H1 (cell line): ENCODE data around the gene GP1BB. TPM values are rescaled to one million over a fixed set of nuclear protein-coding genes. Genes with fewer than 3 reads are reported as not detected.
A peak's percentile ranks its signal among the peaks of the same experiment; 100 is the strongest.

Experiments used
- CTCF ChIA-PET: fragments of 300-600 bp; sonication (Branson Sonifier 250); formaldehyde crosslinking; loops from one replicate; lab custom pipeline; 2021; ENCODE audit not compliant: partially characterized antibody; lab: Charles Lee
- POLR2A ChIA-PET: fragments of 300-600 bp; sonication (Branson Sonifier 250); formaldehyde crosslinking; loops from one replicate; lab custom pipeline; 2021; ENCODE audit warnings: inconsistent platforms; ENCODE audit not compliant: partially characterized antibody; lab: Charles Lee
- DNase-seq, 2 experiments: peaks; one replicate each; pipeline versions ENCODE4 v3.0.0 to v3.0.0-alpha.2; 2010 to 2022; ENCODE audit warnings: low spot score in 2 of 2, low read depth in 1 of 2, mixed read lengths in 1 of 2
- FAIRE-seq: peaks from 2 replicates; lab custom pipeline; 2011; peaks lifted over from hg19 to GRCh38; lab: Jason Lieb, UNC
- H2AFZ ChIP-seq: 2 replicates; pipeline ENCODE4 v1.8.1; 2012; ENCODE audit warnings: low read length, inconsistent platforms
- H2AK5ac ChIP-seq: 2 replicates; pipeline ENCODE4 v1.6.1; 2013; ENCODE audit warnings: low read depth, low read length
- H2BK120ac ChIP-seq: replicated peaks from 2 replicates; pipeline ENCODE3; 2013; ENCODE audit warnings: low read depth, low read length, inconsistent platforms
- H2BK12ac ChIP-seq: 2 replicates; pipeline ENCODE4 v1.6.1; 2013; ENCODE audit warnings: low read depth, low read length
- H2BK15ac ChIP-seq: 2 replicates; pipeline ENCODE4 v1.6.1; 2013; ENCODE audit warnings: low read length
- H2BK20ac ChIP-seq: 2 replicates; pipeline ENCODE4 v1.6.1; 2013; ENCODE audit warnings: low read length
- H2BK5ac ChIP-seq: 2 replicates; pipeline ENCODE4 v1.6.1; 2013; ENCODE audit warnings: low read depth, low read length
- H3K14ac ChIP-seq: 2 replicates; pipeline ENCODE4 v1.6.1; 2013; ENCODE audit warnings: inconsistent platforms; ENCODE audit not compliant: insufficient read length
- H3K18ac ChIP-seq: 2 replicates; pipeline ENCODE4 v1.6.1; 2013; ENCODE audit warnings: low read length; ENCODE audit errors: extremely low read depth
- H3K23ac ChIP-seq: 2 replicates; pipeline ENCODE4 v1.6.1; 2013; ENCODE audit warnings: inconsistent platforms; ENCODE audit not compliant: insufficient read length
- H3K23me2 ChIP-seq: 2 replicates; pipeline ENCODE4 v1.6.1; 2013; ENCODE audit warnings: low read depth, low read length
- H3K27ac ChIP-seq: 2 replicates; pipeline ENCODE4 v1.6.1; 2011; ENCODE audit warnings: low read depth, low read length, inconsistent platforms
- H3K27me3 ChIP-seq, 4 experiments: replicated peaks in 1 of 4; 1 replicate in 1 of 4; 2 replicates in 3 of 4; pipeline versions ENCODE4 v1.6.1 to v1.8.1; 2011 to 2013; ENCODE audit warnings: low read length in 3 of 4, mild to moderate bottlenecking in 3 of 4, inconsistent platforms in 2 of 4, mixed read lengths in 2 of 4, moderate library complexity in 1 of 4; ENCODE audit not compliant: control insufficient read depth in 3 of 4, insufficient read depth in 3 of 4; ENCODE audit errors: extremely low read depth in 1 of 4
- H3K36me3 ChIP-seq, 4 experiments: 2 replicates each; pipeline versions ENCODE4 v1.6.1 to v1.8.1; 2011 to 2013; ENCODE audit warnings: mild to moderate bottlenecking in 4 of 4, low read length in 3 of 4, moderate library complexity in 2 of 4, control low read depth in 1 of 4, inconsistent platforms in 1 of 4; ENCODE audit not compliant: insufficient read depth in 4 of 4, control insufficient read depth in 2 of 4
- H3K4ac ChIP-seq: replicated peaks from 2 replicates; pipeline ENCODE3; 2013; ENCODE audit warnings: low read length, low read depth, mixed read lengths, inconsistent platforms; ENCODE audit not compliant: insufficient read length
- H3K4me1 ChIP-seq, 4 experiments: replicated peaks in 1 of 4; 1 replicate in 1 of 4; 2 replicates in 3 of 4; pipeline versions ENCODE4 v1.6.1 to v1.8.1; 2011 to 2013; ENCODE audit warnings: low read length in 3 of 4, inconsistent platforms in 2 of 4, mixed read lengths in 1 of 4; ENCODE audit not compliant: insufficient read depth in 4 of 4, control insufficient read depth in 3 of 4
- H3K4me2 ChIP-seq, 2 experiments: 2 replicates each; pipeline versions ENCODE4 v1.6.1 to v1.8.1; 2011 to 2013; ENCODE audit warnings: low read depth in 2 of 2, low read length in 2 of 2, control low read depth in 1 of 2, inconsistent platforms in 1 of 2, mild to moderate bottlenecking in 1 of 2; ENCODE audit not compliant: insufficient read depth in 1 of 2
- H3K4me3 ChIP-seq, 4 experiments: fragments of 200-600, 300-600 bp in 1 of 4; sonication (generic), shearing (Covaris generic), sonication (Bioruptor Twin) in 1 of 4; 2 replicates each; pipeline versions ENCODE4 v1.5.1 to v1.8.1; 2011 to 2016; ENCODE audit warnings: low read length in 4 of 4, low read depth in 3 of 4, control low read depth in 2 of 4, inconsistent platforms in 2 of 4, mild to moderate bottlenecking in 2 of 4, mixed read lengths in 1 of 4, moderate library complexity in 1 of 4; ENCODE audit not compliant: insufficient read depth in 2 of 4; ENCODE audit errors: extremely low read depth in 1 of 4
- H3K56ac ChIP-seq: replicated peaks from 2 replicates; pipeline ENCODE3; 2013; ENCODE audit warnings: low read depth, mild to moderate bottlenecking, mixed read lengths, low read length, inconsistent platforms; ENCODE audit not compliant: insufficient read length
- H3K79me1 ChIP-seq: 2 replicates; pipeline ENCODE4 v1.6.1; 2013; ENCODE audit warnings: low read depth, low read length, control low read depth
- H3K79me2 ChIP-seq, 2 experiments: 2 replicates each; pipeline versions ENCODE4 v1.6.1 to v1.8.1; 2012 to 2013; ENCODE audit warnings: low read length in 2 of 2, mild to moderate bottlenecking in 2 of 2, inconsistent platforms in 1 of 2; ENCODE audit not compliant: insufficient read depth in 2 of 2, control insufficient read depth in 1 of 2
- H3K9ac ChIP-seq, 4 experiments: replicated peaks in 1 of 4; 1 replicate in 1 of 4; 2 replicates in 3 of 4; pipeline versions ENCODE4 v1.6.1 to v1.8.1; 2011 to 2013; ENCODE audit warnings: low read depth in 3 of 4, low read length in 3 of 4, control low read depth in 2 of 4, mild to moderate bottlenecking in 2 of 4, moderate library complexity in 2 of 4, inconsistent platforms in 1 of 4; ENCODE audit errors: extremely low read depth in 1 of 4
- H3K9me3 ChIP-seq, 2 experiments: 2 replicates each; pipeline versions ENCODE4 v1.6.1 to v1.8.1; 2012 to 2013; ENCODE audit warnings: mild to moderate bottlenecking in 2 of 2, moderate library complexity in 2 of 2, control low read depth in 1 of 2, inconsistent platforms in 1 of 2, low read depth in 1 of 2, low read length in 1 of 2, mixed read lengths in 1 of 2; ENCODE audit not compliant: insufficient read depth in 2 of 2
- H4K20me1 ChIP-seq, 2 experiments: replicated peaks in 1 of 2; 2 replicates each; pipeline versions ENCODE3 to v1.8.1; 2011 to 2013; ENCODE audit warnings: inconsistent platforms in 2 of 2, low read length in 2 of 2, mild to moderate bottlenecking in 1 of 2; ENCODE audit not compliant: insufficient read depth in 2 of 2, control insufficient read depth in 1 of 2
- H4K5ac ChIP-seq: 2 replicates; pipeline ENCODE4 v1.6.1; 2013; ENCODE audit warnings: low read length, low read depth, mixed read lengths, inconsistent platforms; ENCODE audit not compliant: insufficient read length
- H4K8ac ChIP-seq: 2 replicates; pipeline ENCODE4 v1.8.0; 2013; ENCODE audit warnings: mild to moderate bottlenecking, moderate library complexity, low read length, inconsistent platforms; ENCODE audit not compliant: insufficient read depth; ENCODE audit errors: extremely low read depth
- H4K91ac ChIP-seq: replicated peaks from 2 replicates; pipeline ENCODE3; 2013; ENCODE audit warnings: low read length, mixed read lengths, inconsistent platforms; ENCODE audit not compliant: insufficient read length
- MAFK ChIP-seq: IDR thresholded peaks from 2 replicates; pipeline ENCODE4 v1.6.1; 2012; ENCODE audit warnings: low read depth, mild to moderate bottlenecking, improper control_type of control experiment, low read length
- SAP30 ChIP-seq: fragments of 300-600 bp; sonication (generic); IDR thresholded peaks from 2 replicates; pipeline ENCODE4 v1.7.1; 2012; ENCODE audit warnings: low read length, moderate library complexity, mild to moderate bottlenecking, inconsistent platforms; ENCODE audit not compliant: insufficient read depth, insufficient replicate concordance
- TCF12 ChIP-seq: IDR thresholded peaks from 2 replicates; pipeline ENCODE4 v1.6.1; 2011; ENCODE audit warnings: low read depth, mild to moderate bottlenecking, low read length
- WGBS, 2 experiments: shearing (Covaris generic) in 1 of 2; methylation state at CpG; one replicate each; pipeline versions ENCODE4 v1.1.6 to v1.1.7; 2013 to 2015; ENCODE audit warnings: low lambda C conversion rate in 2 of 2, mixed read lengths in 2 of 2, inconsistent platforms in 1 of 2, low coverage in 1 of 2, missing lambda C conversion rate in 1 of 2; ENCODE audit not compliant: insufficient replicate concordance in 2 of 2, insufficient coverage in 1 of 2, insufficient read length in 1 of 2; ENCODE audit errors: extremely low coverage in 1 of 2, missing lambda C conversion rate in 1 of 2; 5-methylcytosine and 5-hydroxymethylcytosine counted together
- polyA plus RNA-seq, 7 experiments: library from polyadenylated mRNA; depleted of rRNA in 3 of 7; stranded (reverse) in 5 of 7; unstranded in 2 of 7; fragments of >200 nt in 5 of 7; fragments of 200-250 nt in 2 of 7; gene quantifications; 1 replicate in 5 of 7; 2 replicates in 1 of 7; 4 replicates in 1 of 7; pipeline versions ENCODE4 v1.2.1 to v1.2.3, GENCODE V29; 2011 to 2013; ENCODE audit warnings: missing spikeins in 2 of 7, mixed read lengths in 2 of 7
- total RNA-seq: library from RNA; stranded (reverse); fragmentation: NEBNext Ultra II Directional; extraction: Animal tissue kit (Norgen Biotek cat#: 25700); gene quantifications from 2 replicates; pipeline ENCODE4 v1.2.1, GENCODE V29; 2021

GP1BB gene
- total and polyA plus RNA-seq, 2 of the 8 experiments (the other 6 are each of a cell fraction or from before 2014, with no cell fraction given): 0.36 TPM; not detected in 1

DNA sequence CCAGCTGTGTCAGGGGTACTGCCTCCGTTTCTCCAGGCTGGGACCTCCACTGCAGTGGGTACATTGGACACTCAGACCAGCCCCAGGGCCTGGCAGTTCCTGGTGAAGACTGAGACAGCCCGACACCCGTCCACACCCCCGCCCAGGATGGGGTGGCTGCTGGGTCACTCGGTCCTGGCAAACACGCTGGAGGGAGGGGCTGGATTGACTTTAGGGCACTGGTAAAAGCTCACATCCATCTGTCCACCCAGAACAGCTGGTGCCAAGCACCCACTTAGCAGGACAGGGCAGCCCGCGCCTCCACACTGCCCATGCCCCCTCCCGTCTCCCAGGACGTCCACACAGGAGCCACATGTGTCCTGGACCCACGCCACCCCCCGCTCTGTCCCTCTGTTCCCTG is 26.5 kb downstream of the GP1BB start:
- H2BK12ac ChIP-seq: peak overlapping the region; percentile 39; the same call in 1 of the 2 replicates
- H3K27ac ChIP-seq: no peak overlapping the region
- no peak overlapping the region for H2BK20ac ChIP-seq
- H3K27me3 ChIP-seq: peaks cover 17 to 30% (median 26%) of the 10 kb centered on the region in 4 experiments
- no peak overlapping the region for H3K18ac ChIP-seq
- DNase-seq: no peak
- no peak overlapping the region for H2AFZ ChIP-seq
- no peak overlapping the region for H3K4me2 ChIP-seq
- H3K9ac ChIP-seq: no peak overlapping the region
- H2AK5ac ChIP-seq: no peak overlapping the region
- no peak for FAIRE-seq
- H3K56ac ChIP-seq: no peak overlapping the region
- H2BK15ac ChIP-seq: no peak overlapping the region
- H2BK5ac ChIP-seq: 0 out of 2 replicates have a peak overlapping the region, but pooled peaks have one; percentile 35
- no peaks in the 10 kb centered on the region for H3K9me3 ChIP-seq
- H2BK120ac ChIP-seq: no peak overlapping the region
- WGBS, 2 experiments: 84% methylated on average over 5 of the region's 12 CpGs; no CpG with 5 or more reads in 1 of the 2 experiments
- CTCF ChIA-PET: interaction anchor here (0.9 to 16.5 kb wide), 4 partner anchors 14 to 26 kb away, joined by 3 to 168 read pairs (median 4); partner anchors contain the start of gene GP1BB
- peaks cover 0 to 10% (median 5%) of the 10 kb centered on the region in 4 experiments; a peak in 3 of 7 replicates for H3K4me1 ChIP-seq
- no peak overlapping the region for H3K4me3 ChIP-seq
- H3K4ac ChIP-seq: no peak overlapping the region
- H3K79me1 ChIP-seq: no peaks in the 10 kb centered on the region
- H4K20me1 ChIP-seq: peaks cover 2 to 8% of the 10 kb centered on the region in 2 experiments
- no peak overlapping the region for H3K23ac ChIP-seq
- no peak overlapping the region for H4K91ac ChIP-seq
- POLR2A ChIA-PET: interaction anchor here (1.2 kb wide), 1 partner anchor 12 kb away, joined by 4 read pairs; no protein-coding TSS in a partner anchor
- no peak overlapping the region; the same call in 1 of the 2 replicates for H4K8ac ChIP-seq
- H4K5ac ChIP-seq: no peak overlapping the region
- H3K23me2 ChIP-seq: no peaks in the 10 kb centered on the region; the same call in 1 of the 2 replicates
- no peaks in the 10 kb centered on the region for H3K79me2 ChIP-seq
- H3K14ac ChIP-seq: no peak overlapping the region
- no peaks in the 10 kb centered on the region for H3K36me3 ChIP-seq
- TF ChIP-seq SAP30 (no peak), MAFK (no peak), TCF12 (no peak)
